GM18861 (cell line): ENCODE results near the gene ZNF462.
A peak's percentile ranks its signal among the peaks of the same experiment; 100 is the strongest.
"Not testable (repeated sequence)": the region's sequence is repeated elsewhere in the genome, so short reads cannot be mapped to it uniquely, and the experiment has no call there.

Experiments used
- ATAC-seq: cut with Tn5 transposase; IDR thresholded peaks from one replicate; pipeline ENCODE4 v1.9.1; 2021; ENCODE audit not compliant: unreplicated experiment

ZNF462 gene

GRCh38 chr9:106962122-106962521, 99.2 kb downstream of the ZNF462 start:
- ATAC-seq = no peak

GRCh38 chr9:106962615-106963363, 99.8 kb downstream of the ZNF462 start:
- no peak for ATAC-seq

GRCh38 chr9:106963684-106964083, 100.7 kb downstream of the ZNF462 start:
- ATAC-seq = no peak

GRCh38 chr9:106964329-106964728, 101.4 kb downstream of the ZNF462 start:
- no peak for ATAC-seq

- no peak for ATAC-seq
These were observed 102.0 kb downstream of the ZNF462 start for GRCh38 chr9:106964822-106965525.

GRCh38 chr9:106966481-106966880, 103.5 kb downstream of the ZNF462 start:
- no peak for ATAC-seq

GRCh38 chr9:106969696-106970095, 106.7 kb downstream of the ZNF462 start:
- no peak for ATAC-seq

- ATAC-seq = no peak
These were observed 107.4 kb downstream of the ZNF462 start for GRCh38 chr9:106970219-106970975.

- ATAC-seq = no peak
These were observed 108.1 kb downstream of the ZNF462 start for GRCh38 chr9:106970976-106971457.

- no peak for ATAC-seq
These were observed 109.1 kb downstream of the ZNF462 start for GRCh38 chr9:106972082-106972481.

- no peak for ATAC-seq
These were observed 111.4 kb downstream of the ZNF462 start for GRCh38 chr9:106974341-106974740.

GRCh38 chr9:106976772-106977171, 113.8 kb downstream of the ZNF462 start:
- ATAC-seq = no peak

- no peak for ATAC-seq
These were observed 117.7 kb downstream of the ZNF462 start for GRCh38 chr9:106980551-106981101.

GRCh38 chr9:106981396-106982287, 118.7 kb downstream of the ZNF462 start:
- peak; percentile 69 for ATAC-seq

- ATAC-seq = no peak
These were observed 119.7 kb downstream of the ZNF462 start for GRCh38 chr9:106982636-106983035.

GRCh38 chr9:106983346-106983745, 120.4 kb downstream of the ZNF462 start:
- no peak for ATAC-seq

GRCh38 chr9:106989904-106990303, 126.9 kb downstream of the ZNF462 start:
- not testable (repeated sequence) for ATAC-seq

- ATAC-seq = no peak
These were observed 129.2 kb downstream of the ZNF462 start for GRCh38 chr9:106992186-106992585.

GRCh38 chr9:106993603-106994002, 130.6 kb downstream of the ZNF462 start:
- ATAC-seq = no peak

- no peak for ATAC-seq
These were observed 131.5 kb downstream of the ZNF462 start for GRCh38 chr9:106994463-106994862.
